MM.1S (cell line): ENCODE measurements around the gene BMP2K.
A peak's percentile ranks its signal among the peaks of the same experiment; 100 is the strongest.

Source experiments
- CTCF ChIP-seq: fragments of 300-600 bp; sonication (generic); IDR thresholded peaks from 2 replicates; pipeline ENCODE4 v1.5.1; 2016; ENCODE audit warnings: antibody characterized with exemption, low read length, mixed read lengths
- EZH2 ChIP-seq: fragments of 300-600 bp; sonication (generic); optimal IDR thresholded peaks from 2 replicates; pipeline ENCODE3; 2017; ENCODE audit warnings: low read depth, mild to moderate bottlenecking, antibody characterized with exemption, low read length, mixed read lengths

GRCh38 chr4:78864405-78865024 is 88.4 kb downstream of the BMP2K start:
- TF ChIP-seq CTCF = peak; percentile 67
- TF ChIP-seq EZH2 = no peak
